Thyroid gland (tissue), 4 donors: ENCODE measurements around the gene MED17. TPM values are rescaled to one million over a fixed set of nuclear protein-coding genes. Genes with fewer than 3 reads are reported as not detected.
"Not testable (repeated sequence)": the region's sequence is repeated elsewhere in the genome, so short reads cannot be mapped to it uniquely, and the experiment has no call there.

ENCODE experiments used
- DNase-seq, 2 donors: peaks; one replicate each; pipeline ENCODE4 v3.0.0-alpha.2; 2019
- H3K27ac ChIP-seq, 3 donors: fragments of 200-600 bp; sonication (generic); 1 replicate in 2 of 3; 2 replicates in 1 of 3; pipeline ENCODE4 v1.5.1; 2016 to 2019; ENCODE audit warnings: mild to moderate bottlenecking in 1 of 3, moderate library complexity in 1 of 3
- H3K27me3 ChIP-seq: fragments of 200-600 bp; sonication (generic); one replicate; pipeline ENCODE4 v1.5.1; 2019
- H3K36me3 ChIP-seq, 2 donors: fragments of 200-600 bp; sonication (generic); one replicate each; pipeline ENCODE4 v1.5.1; 2016 to 2019
- H3K4me1 ChIP-seq, 2 donors: fragments of 200-600 bp; sonication (generic); one replicate each; pipeline ENCODE4 v1.5.1; 2017 to 2019
- H3K4me3 ChIP-seq, 3 donors: fragments of 200-600 bp; sonication (generic); replicated peaks in 1 of 3; 1 replicate in 2 of 3; 2 replicates in 1 of 3; pipeline ENCODE4 v1.5.1; 2016; ENCODE audit warnings: mild to moderate bottlenecking in 1 of 3
- H3K9me3 ChIP-seq: fragments of 200-600 bp; sonication (generic); one replicate; pipeline ENCODE4 v1.5.1; 2017
- POLR2A ChIP-seq, 2 donors: fragments of 450-650 bp; IDR thresholded peaks; one replicate each; pipeline ENCODE4 v1.6.1; 2017; ENCODE audit warnings: antibody characterized with exemption in 2 of 2, mild to moderate bottlenecking in 2 of 2, moderate library complexity in 1 of 2
- WGBS, 2 donors: methylation state at CpG; one replicate each; pipeline ENCODE4 v1.1.5; 2017; 5-methylcytosine and 5-hydroxymethylcytosine counted together
- intact Hi-C: fragments of 100-400 bp; cut with DNase I; formaldehyde crosslinking; loops from one replicate; pipeline ENCODE4 v1.15.1; 2023
- total RNA-seq, 4 donors: library from RNA; depleted of rRNA; stranded (reverse); fragments of >200 nt; gene quantifications; one replicate each; pipeline ENCODE4 v1.2.3, GENCODE V29; 2016
- TF ChIP-seq, protein P1 (sequence below), 6 experiments: fragments of 200-600 bp in 3 of 6; fragments of 450-650 bp in 3 of 6; sonication (generic) in 3 of 6; IDR thresholded peaks; one replicate each; pipeline ENCODE4 v1.5.1; 2016 to 2019; ENCODE audit warnings: antibody characterized with exemption in 6 of 6, mild to moderate bottlenecking in 2 of 6, inconsistent platforms in 1 of 6, moderate library complexity in 1 of 6

Gene MED17
- total RNA-seq, 4 donors from 2014 or later, result 34.6 to 56.3 (median 35.4) TPM

DNA sequence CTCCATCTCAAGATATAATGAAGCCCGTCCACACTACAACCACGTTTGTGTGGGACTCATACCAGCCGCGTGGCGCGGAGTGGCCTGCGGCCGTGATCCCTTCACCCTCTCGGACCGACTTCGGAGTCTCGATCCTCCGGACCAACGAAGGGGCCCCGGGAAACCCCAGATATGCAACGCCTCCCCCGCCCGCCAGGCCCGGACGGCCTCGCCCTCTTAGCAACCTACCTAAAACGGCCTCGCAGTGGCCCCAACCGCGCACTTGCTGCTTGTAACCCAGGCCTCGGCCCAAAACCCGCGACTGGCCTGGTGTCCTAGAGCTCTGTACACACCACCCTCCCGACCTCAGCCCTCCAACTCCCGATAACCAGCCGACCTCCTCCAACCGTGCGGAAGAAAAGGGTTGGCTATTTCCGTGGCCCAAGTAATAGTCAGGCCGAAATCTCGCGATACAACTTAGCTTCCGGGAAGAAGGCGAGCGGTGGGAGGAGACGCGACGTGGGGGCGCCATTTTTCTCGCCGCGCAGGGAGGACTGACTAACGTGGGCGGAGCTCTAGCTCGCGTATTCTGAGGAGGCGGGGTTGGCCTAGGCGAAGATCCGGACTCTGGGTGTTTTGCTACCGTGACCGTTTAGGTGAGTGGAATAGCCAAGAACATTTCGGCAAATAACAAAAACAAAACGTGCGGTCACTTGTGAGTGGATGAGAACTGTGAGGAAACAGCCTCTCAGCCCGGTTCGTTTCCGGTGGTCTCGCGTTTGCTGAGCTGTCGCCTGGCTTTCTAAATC lies 42.8 kb upstream of the MED17 start, which contains the start of the genes C11orf54 and TAF1D:
C11orf54 (plus strand) TSS at position 579 of the 788 bp plus-strand sequence. CDS start 5,722 bp downstream, outside the sequence.
TAF1D (minus strand) TSS at position 402 of the 788 bp plus-strand sequence. CDS start 2,191 bp downstream, outside the sequence.
- peaks cover 14 to 23% of the 10 kb centered on the region in 2 donors for H3K36me3 ChIP-seq
- WGBS, 2 donors, result 0 to 1% methylated on average over 45 to 50 of the region's 65 CpGs
- H3K27me3 ChIP-seq, result no peaks in the 10 kb centered on the region
- peaks cover 24 to 29% of the 10 kb centered on the region in 2 donors for H3K4me1 ChIP-seq
- no peaks in the 10 kb centered on the region for H3K9me3 ChIP-seq
- intact Hi-C loops, result loop anchor here (5.0 kb wide), 1 partner anchor 46 kb away; no protein-coding TSS in a partner anchor
- H3K4me3 ChIP-seq, result peak within 1 kb of the TSS; percentile 19 to 80 (median 71)
- peak; percentile 98 to 99 for DNase-seq
- H3K27ac ChIP-seq, result peak within 1 kb of the TSS; percentile 87 to 94 (median 92)
- TF ChIP-seq POLR2A (IDR thresholded peaks at IDR 0.05), result peak; percentile 29 to 91
- TF ChIP-seq, protein P1, sequence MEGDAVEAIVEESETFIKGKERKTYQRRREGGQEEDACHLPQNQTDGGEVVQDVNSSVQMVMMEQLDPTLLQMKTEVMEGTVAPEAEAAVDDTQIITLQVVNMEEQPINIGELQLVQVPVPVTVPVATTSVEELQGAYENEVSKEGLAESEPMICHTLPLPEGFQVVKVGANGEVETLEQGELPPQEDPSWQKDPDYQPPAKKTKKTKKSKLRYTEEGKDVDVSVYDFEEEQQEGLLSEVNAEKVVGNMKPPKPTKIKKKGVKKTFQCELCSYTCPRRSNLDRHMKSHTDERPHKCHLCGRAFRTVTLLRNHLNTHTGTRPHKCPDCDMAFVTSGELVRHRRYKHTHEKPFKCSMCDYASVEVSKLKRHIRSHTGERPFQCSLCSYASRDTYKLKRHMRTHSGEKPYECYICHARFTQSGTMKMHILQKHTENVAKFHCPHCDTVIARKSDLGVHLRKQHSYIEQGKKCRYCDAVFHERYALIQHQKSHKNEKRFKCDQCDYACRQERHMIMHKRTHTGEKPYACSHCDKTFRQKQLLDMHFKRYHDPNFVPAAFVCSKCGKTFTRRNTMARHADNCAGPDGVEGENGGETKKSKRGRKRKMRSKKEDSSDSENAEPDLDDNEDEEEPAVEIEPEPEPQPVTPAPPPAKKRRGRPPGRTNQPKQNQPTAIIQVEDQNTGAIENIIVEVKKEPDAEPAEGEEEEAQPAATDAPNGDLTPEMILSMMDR (IDR thresholded peaks at IDR 0.05), result peak in 2 of 6 experiments; percentile 14 to 21

DNA sequence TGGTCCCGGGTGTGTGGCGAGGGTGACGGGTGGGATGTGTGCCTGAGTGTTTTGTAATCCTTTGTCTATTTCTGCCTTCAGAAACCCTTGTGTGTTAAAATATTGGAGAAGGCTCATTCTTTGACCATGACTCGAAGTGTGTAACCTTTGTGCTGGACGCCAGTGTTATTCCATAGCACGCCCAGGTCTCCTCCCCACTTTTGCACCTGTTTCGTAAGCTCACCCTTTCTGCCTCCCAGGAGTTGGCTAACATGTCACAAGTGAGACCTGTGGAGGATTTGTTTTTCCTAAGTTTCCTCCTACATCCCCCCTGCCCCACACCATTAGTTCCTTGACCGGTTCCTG lies 42.2 kb upstream of the MED17 start:
- Histone ChIP-seq H3K27me3 (no peaks in the 10 kb centered on the region), H3K9me3 (no peaks in the 10 kb centered on the region), H3K4me3 (peak overlapping the region; percentile 19 to 80 (median 71)), H3K27ac (peak overlapping the region; percentile 82 to 94 (median 92)), H3K4me1 (peaks cover 24 to 29% of the 10 kb centered on the region in 2 donors), H3K36me3 (peaks cover 9 to 17% of the 10 kb centered on the region in 2 donors)
- 1% methylated on average over 8 of the region's 8 CpGs for WGBS, 2 donors
- peak; percentile 66 for DNase-seq
- intact Hi-C loops, result loop anchor here (5.0 kb wide), 1 partner anchor 45 kb away; no protein-coding TSS in a partner anchor
- no peak for TF ChIP-seq POLR2A (IDR thresholded peaks at IDR 0.05)
- TF ChIP-seq, protein P1 (IDR thresholded peaks at IDR 0.05), result no peak

DNA sequence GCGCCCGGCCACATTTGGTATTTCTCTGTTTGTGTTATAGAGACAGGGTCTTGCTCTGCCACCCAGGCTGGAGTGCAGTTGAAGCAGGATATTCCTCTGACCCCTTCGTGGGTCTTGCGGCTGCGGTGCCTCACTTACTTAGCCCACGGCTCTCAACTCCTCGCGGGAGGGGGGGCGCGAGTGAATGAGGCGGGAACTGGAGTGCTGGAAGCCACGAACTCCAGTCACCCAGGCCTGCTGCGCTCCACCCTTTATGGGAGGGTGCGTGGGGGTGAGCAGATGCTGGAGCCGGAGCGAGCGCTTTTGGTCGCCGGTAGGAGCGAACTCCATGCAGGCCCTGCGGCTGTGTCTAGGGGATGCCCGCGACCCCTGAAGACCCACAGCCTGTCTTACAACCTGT lies 40.8 kb upstream of the MED17 start:
- Histone ChIP-seq H3K27ac (no peak overlapping the region), H3K27me3 (no peaks in the 10 kb centered on the region), H3K9me3 (no peaks in the 10 kb centered on the region), H3K4me3 (no peak overlapping the region), H3K36me3 (peaks cover 0 to 3% of the 10 kb centered on the region in 2 donors), H3K4me1 (peaks cover 20 to 22% of the 10 kb centered on the region in 2 donors)
- WGBS, 2 donors, result 89 to 94% methylated on average over 13 to 23 of the region's 23 CpGs
- DNase-seq, result no peak
- intact Hi-C loops, result loop anchor here (5.0 kb wide), 1 partner anchor 44 kb away; no protein-coding TSS in a partner anchor
- no peak for TF ChIP-seq POLR2A (IDR thresholded peaks at IDR 0.05)
- TF ChIP-seq, protein P1 (IDR thresholded peaks at IDR 0.05), result no peak

GRCh38 chr11:93744669-93745004 lies 39.4 kb upstream of the MED17 start:
- H3K4me1 ChIP-seq, result peaks cover 7 to 8% of the 10 kb centered on the region in 2 donors
- no peaks in the 10 kb centered on the region for H3K9me3 ChIP-seq
- no peaks in the 10 kb centered on the region for H3K36me3 ChIP-seq
- no peak for DNase-seq
- intact Hi-C loops, result loop anchor here (5.0 kb wide), 1 partner anchor 43 kb away; no protein-coding TSS in a partner anchor
- TF ChIP-seq, protein P1 (IDR thresholded peaks at IDR 0.05), result no peak
- TF ChIP-seq POLR2A (IDR thresholded peaks at IDR 0.05), result no peak
- H3K27me3 ChIP-seq, result no peaks in the 10 kb centered on the region
- H3K4me3 ChIP-seq, result no peak overlapping the region
- H3K27ac ChIP-seq, result no peak overlapping the region
- 80 to 93% methylated on average over 7 of the region's 7 CpGs for WGBS, 2 donors

DNA sequence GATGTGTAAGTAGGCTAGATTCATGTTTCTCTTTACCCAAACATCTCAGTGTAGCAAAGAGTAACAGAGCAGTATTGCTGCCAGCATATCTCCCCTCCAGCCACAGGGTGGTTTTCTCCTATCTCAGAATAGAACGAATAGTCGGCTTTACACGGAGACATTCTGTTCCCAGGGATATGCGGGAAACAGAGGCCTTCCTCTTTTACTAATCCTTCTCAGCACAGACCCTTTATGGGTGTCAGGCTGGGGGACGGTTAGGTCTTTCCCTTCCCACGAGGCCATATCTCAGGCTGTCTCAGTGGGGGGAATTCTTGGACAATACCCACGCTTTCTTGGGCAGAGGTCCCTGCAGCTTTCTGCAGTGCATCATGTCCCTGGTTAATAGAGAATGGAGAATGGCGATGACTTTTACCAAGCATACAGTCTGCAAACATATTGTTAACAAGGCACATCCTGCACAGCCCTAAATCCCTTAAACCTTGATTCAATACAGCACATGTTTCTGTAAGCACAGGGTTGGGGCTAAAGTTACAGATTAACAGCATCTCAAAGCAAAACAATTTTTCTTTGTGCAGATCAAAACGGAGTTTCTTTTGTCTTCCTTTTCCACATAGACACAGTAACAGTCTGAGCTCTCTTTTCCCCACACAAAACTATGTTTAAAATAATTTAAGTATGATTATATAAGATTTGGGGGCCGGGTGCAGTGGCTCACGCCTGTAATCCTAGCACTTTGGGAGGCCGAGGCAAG lies 38.9 kb upstream of the MED17 start:
- H3K27me3 ChIP-seq, DNase-seq, H3K4me1 ChIP-seq, H3K4me3 ChIP-seq, H3K36me3 ChIP-seq, H3K9me3 ChIP-seq, intact Hi-C loops, H3K27ac ChIP-seq: not testable (repeated sequence)
- WGBS, 2 donors, result 68 to 77% methylated on average over 12 of the region's 12 CpGs
